Hindlimb muscle (tissue), 1 donor: ENCODE measurements around the gene VHLL. TPM values are rescaled to one million over a fixed set of nuclear protein-coding genes. Genes with fewer than 3 reads are reported as not detected.
"Not testable (repeated sequence)": the region's sequence is repeated elsewhere in the genome, so short reads cannot be mapped to it uniquely, and the experiment has no call there.

Experiments used
- DNase-seq: peaks from one replicate; pipeline ENCODE4 v3.0.0-alpha.2; 2013
- polyA plus RNA-seq: library from polyadenylated mRNA; unstranded; fragments of 120-200 nt; gene quantifications from one replicate; pipeline ENCODE4 v1.2.1, GENCODE V29; 2013; ENCODE audit not compliant: insufficient read length

Gene VHLL
- not detected for polyA plus RNA-seq

- DNase-seq = no peak
These were observed at the start of gene VHLL for GRCh38 chr1:156298852-156299357. Gene VHLL (minus strand): TSS chr1:156299307. CDS start chr1:156299189, 118 bp downstream.

GRCh38 chr1:156347331-156347730 lies 48.2 kb upstream of the VHLL start:
- no peak for DNase-seq

GRCh38 chr1:156346636-156347035 lies 47.5 kb upstream of the VHLL start:
- DNase-seq = no peak

- not testable (repeated sequence) for DNase-seq
These were observed 46.9 kb upstream of the VHLL start for GRCh38 chr1:156346035-156346434.

- no peak for DNase-seq
These were observed 45.3 kb upstream of the VHLL start for GRCh38 chr1:156344409-156344808.

GRCh38 chr1:156342166-156342955 lies 43.3 kb upstream of the VHLL start:
- DNase-seq = no peak

GRCh38 chr1:156338180-156338976 lies 39.3 kb upstream of the VHLL start, which contains the start of the genes CCT3 and TSACC:
Gene CCT3 (minus strand): TSS chr1:156338292. CDS start chr1:156338184, 108 bp downstream.
Gene TSACC (plus strand): TSS chr1:156338526. CDS start chr1:156339758, 1,232 bp downstream.
- peak; percentile 100 for DNase-seq

- DNase-seq = no peak
These were observed 38.7 kb upstream of the VHLL start for GRCh38 chr1:156337888-156338179.

- DNase-seq = no peak
These were observed 38.2 kb upstream of the VHLL start for GRCh38 chr1:156337052-156337887.

GRCh38 chr1:156336242-156336641 lies 37.1 kb upstream of the VHLL start:
- DNase-seq = no peak

GRCh38 chr1:156323179-156323578 lies 24.1 kb upstream of the VHLL start:
- not testable (repeated sequence) for DNase-seq

GRCh38 chr1:156320560-156320959 lies 21.5 kb upstream of the VHLL start:
- DNase-seq = no peak

GRCh38 chr1:156319664-156320063 lies 20.6 kb upstream of the VHLL start:
- peak; percentile 8 for DNase-seq

GRCh38 chr1:156316909-156317308 lies 17.8 kb upstream of the VHLL start:
- no peak for DNase-seq

GRCh38 chr1:156310962-156311361 lies 11.9 kb upstream of the VHLL start:
- no peak for DNase-seq

- no peak for DNase-seq
These were observed 9.0 kb upstream of the VHLL start for GRCh38 chr1:156308078-156308477.

- DNase-seq = no peak
These were observed 6.1 kb upstream of the VHLL start for GRCh38 chr1:156305215-156305614.

- no peak for DNase-seq
These were observed 4.1 kb upstream of the VHLL start for GRCh38 chr1:156303241-156303640.

GRCh38 chr1:156295391-156295947 lies 3.6 kb downstream of the VHLL start, which contains the start of gene GLMP:
Gene GLMP (minus strand): TSS chr1:156295679. CDS start chr1:156295645, 34 bp downstream.
- peak; percentile 84 for DNase-seq

- DNase-seq = no peak
These were observed 5.2 kb downstream of the VHLL start for GRCh38 chr1:156293895-156294294.

GRCh38 chr1:156293098-156293434 lies 6.0 kb downstream of the VHLL start:
- DNase-seq = no peak
